HG02798 (cell line): ENCODE measurements around the gene UBL7.
"Not testable (repeated sequence)": the region's sequence is repeated elsewhere in the genome, so short reads cannot be mapped to it uniquely, and the experiment has no call there.

ENCODE experiments used
- ATAC-seq: cut with Tn5 transposase; IDR thresholded peaks from one replicate; pipeline ENCODE4 v1.9.1; 2021; ENCODE audit warnings: mild to moderate bottlenecking; ENCODE audit not compliant: unreplicated experiment, poor library complexity

The UBL7 gene, protein sequence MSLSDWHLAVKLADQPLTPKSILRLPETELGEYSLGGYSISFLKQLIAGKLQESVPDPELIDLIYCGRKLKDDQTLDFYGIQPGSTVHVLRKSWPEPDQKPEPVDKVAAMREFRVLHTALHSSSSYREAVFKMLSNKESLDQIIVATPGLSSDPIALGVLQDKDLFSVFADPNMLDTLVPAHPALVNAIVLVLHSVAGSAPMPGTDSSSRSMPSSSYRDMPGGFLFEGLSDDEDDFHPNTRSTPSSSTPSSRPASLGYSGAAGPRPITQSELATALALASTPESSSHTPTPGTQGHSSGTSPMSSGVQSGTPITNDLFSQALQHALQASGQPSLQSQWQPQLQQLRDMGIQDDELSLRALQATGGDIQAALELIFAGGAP

DNA sequence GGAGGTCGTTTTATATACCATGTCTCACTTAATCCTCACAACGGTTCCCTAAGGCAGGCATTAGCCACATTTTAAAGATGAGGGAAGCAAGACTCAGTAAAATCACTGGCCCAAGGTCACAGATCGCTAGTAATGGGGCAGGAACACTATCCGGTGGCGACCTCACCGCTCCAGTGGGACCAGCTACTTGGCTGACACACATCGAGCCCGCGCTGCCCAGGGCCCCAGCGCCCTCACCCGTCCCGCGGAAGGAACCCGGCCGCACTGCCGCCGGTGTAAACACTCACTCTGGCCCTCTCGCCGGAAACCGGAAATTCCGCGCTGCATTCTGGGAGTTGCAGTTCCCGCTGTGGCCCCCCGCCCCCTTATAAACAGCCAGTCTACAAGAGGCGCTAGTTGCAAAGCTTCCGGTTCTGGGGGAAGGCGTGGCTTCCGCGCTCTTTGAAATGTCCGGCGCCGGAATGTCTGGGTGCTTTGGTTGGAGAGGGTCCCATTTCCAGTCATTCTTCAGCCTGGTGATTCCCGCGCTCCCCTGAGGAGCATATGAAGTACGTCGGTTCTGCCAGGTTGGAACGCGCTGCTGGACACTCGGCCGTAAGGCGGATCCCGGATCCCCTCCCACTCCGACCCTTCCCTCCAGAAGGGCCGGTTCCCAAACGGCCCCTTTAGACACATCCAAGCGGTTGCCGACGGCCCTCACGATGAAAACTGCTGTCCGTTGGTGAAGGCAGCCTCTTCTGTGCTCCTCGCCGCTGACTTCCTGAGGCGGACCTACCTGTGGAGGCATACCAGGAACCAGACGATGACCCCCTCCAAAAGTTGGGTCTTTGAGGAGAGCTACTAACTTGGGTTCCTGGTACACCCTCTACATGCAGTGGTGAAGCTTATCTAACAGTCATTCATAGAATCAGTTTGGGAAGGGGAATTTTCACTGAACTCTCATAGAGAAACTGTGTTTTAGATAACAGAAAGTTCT, at the start of gene UBL7:
UBL7 (minus strand) TSS at position 290 of the 976 bp plus-strand sequence. CDS start 2,293 bp downstream, outside the sequence.
- peak; percentile 87 for ATAC-seq

DNA sequence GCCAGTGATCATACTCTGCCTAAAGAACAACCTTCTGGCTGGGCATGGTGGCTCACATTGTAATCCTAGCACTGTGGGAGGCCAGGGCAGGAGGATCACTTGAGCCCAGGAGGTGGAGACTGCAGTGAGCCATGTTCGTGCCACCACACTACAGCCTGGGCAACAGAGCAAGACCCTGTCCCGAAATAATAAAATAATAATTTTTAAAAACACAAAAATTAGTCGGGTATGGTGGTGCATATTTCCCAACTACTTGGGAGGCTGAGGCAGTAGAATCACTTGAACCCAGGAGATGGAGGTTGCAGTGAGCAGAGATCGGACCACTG, 45.5 kb upstream of the UBL7 start:
- ATAC-seq: no peak

DNA sequence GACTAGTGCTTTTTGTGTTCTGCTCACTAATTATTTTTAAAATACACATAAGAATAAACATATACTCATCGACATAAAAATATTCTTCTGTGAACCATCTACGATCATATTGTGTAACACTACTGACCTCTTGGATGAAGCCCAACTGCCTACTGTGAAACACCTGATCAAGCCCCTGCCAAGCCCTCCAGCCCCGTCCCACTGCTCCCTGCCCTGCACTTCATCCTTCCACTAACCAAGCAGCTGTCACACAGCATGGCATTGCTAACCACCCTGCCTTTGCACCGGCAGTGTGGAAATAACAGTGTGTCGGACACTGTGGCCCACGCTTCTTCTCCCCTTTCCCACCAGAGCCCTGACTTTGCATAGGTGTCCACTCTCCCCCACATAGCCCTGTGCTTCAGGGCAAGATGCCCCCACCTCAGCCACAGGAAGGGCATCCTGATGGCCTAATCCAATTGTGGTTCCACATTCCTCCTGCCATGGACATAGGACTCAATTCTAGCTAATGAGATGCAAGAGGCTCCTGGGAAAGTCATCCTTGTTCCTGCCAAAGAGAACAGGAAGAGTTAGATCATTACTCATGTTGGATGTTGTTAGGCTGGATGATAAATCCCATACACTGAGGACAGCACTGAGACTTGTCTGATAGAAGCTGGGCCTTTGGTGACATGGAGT, 45.0 kb upstream of the UBL7 start:
- ATAC-seq: no peak

DNA sequence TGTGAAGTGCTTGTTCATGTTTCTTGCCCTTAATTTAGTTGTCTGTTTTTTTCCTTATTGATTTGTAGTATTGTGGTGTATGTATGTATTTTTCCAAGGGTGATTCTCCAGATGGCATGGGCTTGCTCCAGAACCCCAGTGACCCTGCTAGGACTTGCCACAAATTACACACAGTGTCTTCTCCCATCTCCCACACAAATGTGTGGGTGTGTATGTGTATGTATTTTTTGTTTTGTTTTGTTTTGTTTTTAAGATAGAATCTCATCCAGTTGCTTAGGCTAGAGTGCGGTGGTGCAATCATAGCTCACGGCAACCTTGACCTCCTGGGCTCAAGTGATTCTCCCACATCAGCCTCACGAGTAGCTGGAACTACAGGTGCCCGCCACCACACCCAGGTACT, 43.9 kb upstream of the UBL7 start:
- ATAC-seq: no peak

DNA sequence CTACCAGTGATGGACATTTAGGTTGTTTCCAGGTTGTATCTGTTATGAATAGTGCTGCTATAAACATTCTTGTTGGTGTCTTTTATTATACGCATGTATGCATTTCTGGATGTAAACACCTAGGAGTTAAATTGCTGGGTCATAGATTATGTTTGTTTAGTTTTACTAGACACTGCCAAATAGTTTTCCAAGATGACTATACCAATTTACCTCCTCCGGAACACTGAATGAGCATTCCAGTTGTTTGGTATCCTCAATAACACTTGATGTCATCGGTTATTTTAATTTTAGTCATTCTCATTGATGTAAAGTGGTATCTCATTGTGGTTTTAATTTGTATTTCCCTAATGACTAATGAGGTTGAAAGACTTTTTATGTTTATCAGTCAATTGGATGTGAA, 43.5 kb upstream of the UBL7 start:
- no peak for ATAC-seq

DNA sequence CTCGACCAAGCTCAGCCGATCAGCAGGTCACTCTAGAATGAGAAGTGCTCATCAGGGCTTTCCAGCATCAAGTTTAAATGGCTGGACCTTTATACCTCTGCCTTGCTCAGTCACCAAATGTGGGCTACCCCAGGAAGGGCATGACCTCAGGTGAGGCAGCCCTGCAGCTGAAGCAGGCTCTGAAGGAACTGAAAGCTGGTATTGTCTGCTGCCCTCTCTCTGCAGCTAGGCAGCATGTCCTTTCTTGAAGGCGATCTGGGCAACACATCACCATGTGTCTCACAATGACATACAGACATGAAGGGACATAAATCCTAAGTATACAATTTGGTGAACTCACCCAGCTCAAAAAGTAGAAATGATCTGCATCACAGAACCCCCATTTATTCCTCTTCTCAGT, 41.3 kb upstream of the UBL7 start:
- no peak for ATAC-seq

DNA sequence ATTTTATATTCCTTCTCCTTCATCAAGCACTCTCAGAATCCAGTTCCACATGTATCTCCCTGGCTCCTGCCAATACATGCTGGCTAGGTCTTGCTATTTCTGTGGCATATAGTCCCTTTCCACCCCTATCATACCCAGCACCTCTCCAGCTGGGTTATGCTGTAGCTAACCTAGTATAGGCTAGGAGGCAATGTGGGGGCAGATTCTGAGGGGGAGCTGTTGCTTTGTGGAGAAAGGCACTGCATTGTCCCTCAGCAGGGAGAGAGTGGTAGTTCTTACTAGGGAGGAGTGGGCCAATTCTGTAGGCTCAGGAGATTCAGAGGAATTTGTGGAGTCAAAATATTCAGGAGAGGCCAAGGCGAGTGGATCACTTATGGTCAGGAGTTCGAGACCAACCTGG, 39.4 kb upstream of the UBL7 start:
- no peak for ATAC-seq

DNA sequence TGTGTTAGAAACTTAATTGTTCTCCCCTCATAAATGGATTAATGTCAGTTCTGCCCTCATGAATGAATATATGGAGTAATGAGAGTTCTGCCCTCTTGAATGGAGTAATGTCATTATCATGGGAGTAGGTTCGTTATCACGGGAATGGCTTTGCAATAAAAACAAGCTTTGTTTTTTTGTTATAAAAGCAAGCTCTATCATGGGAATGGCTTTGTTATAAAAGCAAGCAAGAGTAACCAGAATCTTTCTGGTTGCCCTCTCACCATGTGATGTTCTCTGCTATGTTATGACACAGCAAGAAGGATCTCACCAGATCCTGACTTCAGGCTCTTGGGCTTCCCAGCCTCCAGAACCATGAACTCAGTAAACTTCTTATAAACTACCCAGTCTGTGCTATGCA, 38.4 kb upstream of the UBL7 start:
- ATAC-seq: no peak

DNA sequence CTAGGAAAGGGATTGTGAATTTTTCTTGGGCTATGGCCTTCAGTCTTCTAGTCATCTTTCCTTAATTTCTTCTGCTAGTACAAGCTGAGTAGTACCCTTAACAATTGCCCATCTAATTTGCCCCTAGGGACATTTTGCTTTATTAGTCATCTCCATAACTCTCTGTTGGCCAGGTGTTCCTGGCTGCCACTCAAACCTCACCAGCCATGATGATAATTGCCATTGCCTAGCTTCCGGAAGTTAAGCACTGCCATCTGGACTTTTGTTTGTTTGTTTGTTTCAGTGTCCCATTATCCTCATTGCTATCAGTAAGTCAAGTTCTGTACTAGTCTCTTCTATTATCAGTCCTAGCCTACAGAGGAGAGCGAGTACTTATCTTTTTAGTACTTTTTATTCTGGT, 36.6 kb upstream of the UBL7 start:
- ATAC-seq: no peak

DNA sequence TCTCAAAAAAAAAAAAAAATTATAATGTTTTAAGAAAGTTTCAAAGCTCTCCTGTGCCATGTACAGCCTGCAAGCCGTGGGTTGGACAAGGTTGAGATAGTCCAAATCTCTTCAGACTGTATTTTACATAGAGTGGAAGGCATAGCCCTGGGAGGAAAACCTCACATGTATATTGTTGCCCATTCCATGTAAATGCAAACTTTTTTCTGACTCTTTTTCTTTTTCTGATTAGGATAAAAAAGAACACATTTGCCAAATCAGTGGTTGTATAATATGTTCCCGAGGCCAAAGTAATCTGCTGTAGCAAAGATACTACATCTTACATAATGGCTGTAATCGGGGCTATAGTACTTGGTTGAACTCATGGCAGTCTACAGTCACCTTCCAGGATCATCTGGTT, 35.7 kb upstream of the UBL7 start:
- ATAC-seq: no peak

DNA sequence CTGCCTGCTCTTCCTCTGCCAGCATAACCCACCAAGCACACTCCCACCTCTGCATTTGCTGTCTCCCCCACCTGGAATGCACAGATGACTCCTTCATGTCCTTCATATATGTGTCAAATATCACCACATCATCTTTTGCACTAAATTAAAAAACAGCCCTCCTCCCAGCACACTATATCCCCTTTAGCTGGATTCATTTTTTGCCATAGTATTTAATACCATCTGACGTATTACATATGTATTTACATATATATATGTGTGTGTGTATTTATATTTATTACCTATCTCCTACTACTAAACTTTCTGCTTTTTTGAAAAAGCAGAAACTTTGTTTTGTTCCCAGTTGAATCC, 29.4 kb upstream of the UBL7 start:
- no peak for ATAC-seq

DNA sequence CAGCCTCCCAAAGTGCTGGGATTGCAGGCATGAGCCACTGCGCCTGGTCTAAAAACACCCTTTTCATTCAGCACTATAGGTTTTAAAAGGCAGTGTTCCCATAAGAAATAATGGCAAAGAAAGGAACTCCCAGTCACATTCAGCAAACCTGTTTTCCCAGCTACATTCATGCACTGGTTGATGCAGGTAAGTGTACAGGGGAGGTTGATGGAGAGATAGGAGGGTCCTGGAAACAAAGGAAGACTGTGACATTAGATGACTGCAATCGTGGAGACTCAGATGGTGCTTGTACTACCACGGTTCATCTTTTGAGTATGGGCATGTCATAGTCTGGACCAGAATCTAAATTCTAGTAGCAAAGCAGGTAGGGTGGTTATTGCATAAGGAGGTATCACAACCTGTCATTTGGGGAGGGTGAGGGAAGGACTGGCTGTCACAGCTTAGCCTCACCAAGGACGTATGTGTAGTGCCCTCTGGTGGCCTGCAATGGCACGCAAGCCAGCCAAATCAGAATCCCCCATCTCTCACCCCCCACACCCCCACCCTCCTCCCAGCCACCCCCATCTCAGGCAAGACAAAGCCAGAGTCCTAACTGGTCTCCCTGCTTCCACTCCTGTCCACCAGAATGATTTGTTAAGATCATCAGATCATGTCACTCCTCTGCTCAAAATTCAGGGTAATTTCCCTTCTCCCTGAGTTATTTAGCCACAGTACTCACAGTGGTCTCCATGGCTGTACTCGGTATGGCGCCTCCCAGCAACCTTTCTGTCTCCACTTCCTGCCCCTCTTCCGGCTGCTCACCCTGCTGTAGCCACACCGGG, 28.8 kb upstream of the UBL7 start:
- ATAC-seq: peak; percentile 65

DNA sequence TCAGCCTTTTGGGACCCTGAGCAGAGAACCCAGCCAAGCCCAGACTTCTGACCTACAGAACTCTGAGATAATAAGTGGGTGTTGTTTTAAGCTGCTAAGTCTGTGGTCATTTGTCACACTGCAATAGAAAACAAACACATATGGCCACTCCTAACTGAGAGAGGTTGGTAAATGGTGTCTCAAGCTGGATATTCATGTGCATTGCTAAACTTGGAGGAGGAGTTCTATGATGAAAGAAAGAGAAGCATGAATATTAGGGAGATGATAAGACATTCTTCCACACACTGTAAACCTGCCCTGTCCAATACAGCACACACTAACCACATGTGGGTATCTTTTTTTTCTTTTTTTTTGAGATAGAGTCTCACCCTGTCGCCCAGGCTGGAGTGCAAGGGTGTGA, 27.8 kb upstream of the UBL7 start:
- no peak for ATAC-seq

DNA sequence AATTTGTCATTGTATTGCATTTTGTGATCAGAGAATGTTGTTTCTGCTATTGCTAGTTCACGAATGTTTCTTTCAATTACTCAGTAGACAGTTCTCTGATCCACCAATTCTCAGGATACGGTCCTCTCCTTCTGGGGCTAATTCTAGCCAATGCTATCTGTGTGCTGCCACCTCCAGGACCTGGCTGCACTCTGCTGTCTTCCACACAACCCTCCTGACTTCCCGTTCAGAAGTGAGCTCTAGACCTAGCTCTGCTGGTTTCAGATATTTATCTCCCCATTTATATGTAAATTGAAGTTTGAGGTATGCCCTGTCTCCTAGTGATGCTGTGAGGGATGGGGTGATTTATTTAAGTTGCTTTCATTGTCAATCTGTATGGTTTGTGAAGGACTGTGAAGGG, 21.7 kb upstream of the UBL7 start:
- ATAC-seq: no peak

DNA sequence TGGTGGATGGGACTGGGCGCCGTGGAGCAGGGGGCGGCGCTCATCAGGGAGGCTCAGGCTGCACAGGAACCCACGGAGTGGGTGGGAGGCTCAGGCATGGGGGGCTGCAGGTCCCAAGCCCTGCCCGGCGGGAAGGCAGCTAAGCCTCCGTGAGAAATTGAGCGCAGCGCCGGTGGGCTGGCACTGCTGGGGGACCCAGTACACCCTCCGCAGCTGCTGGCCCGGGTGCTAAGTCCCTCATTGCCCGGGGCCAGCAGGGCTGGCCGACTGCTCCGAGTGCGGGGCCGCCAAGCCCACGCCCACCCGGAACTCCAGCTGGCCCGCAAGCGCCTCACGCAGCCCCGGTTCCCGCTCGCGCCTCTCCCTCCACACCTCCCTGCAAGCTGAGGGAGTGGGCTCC, 19.4 kb upstream of the UBL7 start:
- ATAC-seq: not testable (repeated sequence)

DNA sequence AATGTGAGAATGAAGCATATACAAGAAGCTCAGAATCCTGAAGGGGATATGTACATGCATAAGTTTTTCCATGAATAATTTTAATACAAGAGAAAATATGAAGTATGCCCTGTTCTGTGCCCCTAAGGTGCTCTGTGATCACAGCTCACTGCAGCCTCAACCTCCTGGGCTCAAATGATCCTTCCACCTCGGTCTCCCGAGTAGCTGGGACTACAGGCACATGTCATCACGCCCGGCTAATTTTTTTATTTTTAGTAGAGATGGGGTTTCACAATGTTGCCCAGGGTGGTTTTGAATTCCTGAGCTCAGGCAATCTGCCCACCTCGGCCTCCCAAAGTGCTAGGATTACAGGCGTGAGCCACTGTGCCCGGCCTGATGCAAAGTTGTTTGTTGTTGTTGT, 10.7 kb upstream of the UBL7 start:
- ATAC-seq: not testable (repeated sequence)

DNA sequence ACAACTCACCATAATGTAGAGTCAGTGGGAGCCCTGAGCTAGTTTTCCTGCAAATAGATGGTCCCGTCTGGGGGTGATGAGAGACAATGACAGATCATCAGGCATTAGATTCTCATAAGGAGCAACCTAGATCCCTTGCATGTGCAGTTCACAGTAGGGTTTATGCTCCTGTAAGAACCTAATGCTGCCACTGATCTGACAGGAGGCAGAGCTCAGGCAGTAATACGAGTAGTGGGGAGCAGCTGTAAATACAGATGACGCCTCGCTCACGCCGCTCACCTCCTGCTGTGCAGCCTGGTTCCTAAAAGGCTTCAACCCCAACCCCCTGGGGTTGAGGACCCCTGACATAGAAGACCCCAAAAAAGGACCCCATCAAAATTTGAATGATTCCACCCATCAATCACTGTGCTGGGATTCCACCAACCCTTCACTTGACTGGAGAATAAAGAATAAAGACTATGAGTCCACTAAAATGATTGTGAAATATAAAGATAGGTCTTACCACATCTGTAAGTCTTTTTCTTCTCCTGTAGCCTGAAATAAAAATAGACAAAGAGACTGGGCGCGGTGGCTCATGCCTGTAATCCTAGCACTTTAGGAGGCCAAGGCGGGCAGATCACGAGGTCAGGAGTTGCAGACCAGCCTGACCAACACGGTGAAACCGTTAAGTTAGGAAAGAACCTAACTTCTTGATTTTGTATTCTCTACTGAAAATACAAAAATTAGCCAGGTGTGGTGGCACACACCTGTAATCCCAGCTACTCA, 9.9 kb upstream of the UBL7 start:
- no peak for ATAC-seq

DNA sequence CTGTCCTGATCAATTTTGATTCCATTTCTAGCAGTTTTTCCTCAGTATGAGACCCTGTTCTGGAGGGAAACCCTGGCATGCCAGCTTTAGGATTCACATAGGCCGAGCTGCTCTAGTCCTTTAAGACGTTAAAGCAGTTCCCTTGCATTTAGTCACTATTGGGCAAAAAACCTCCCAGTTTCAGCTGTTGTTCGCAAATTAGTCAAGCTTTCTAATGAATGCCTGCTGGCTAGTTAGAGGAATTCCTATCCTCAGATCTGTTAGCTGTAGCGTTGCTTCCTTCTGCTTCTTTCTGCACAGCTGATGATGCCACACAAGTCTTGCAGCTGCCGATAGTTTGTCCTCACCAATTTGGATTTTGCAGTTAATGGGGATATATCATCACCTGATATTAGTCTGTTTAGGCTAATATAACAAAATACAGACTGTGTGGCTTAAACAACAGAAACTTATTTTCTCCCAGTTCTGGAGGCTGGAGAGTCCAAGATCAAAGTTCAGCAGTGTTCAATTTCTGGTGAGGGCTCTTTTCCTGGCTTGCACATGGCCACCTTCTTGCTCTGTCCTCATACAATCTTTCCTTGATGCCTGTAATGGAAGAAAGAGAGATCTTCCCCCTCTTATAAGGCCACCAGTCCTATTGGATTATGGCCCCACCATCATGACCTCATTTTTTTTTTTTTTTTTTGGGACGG, 7.5 kb upstream of the UBL7 start:
- no peak for ATAC-seq

DNA sequence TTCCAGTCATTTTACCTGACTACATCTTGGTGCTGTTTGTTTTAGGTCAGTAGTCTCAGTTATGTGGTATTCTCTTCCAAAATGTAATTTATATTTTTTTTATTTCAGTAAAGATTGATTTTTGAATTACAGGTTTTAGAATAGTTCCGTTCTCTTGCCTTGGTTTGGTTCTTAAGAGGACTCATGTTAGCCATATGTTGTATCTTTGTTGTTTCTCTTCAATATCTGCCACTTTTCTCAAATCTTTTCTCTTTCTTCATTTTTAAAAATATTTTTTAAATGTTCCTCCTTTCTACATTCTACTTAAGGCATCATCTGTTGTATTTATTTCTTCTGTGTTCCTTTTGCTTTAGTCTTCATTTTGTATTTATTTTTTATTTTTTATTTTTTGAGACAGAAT, 5.6 kb upstream of the UBL7 start:
- ATAC-seq: no peak
